ENCODE results near the gene RWDD2A. TPM values are rescaled to one million over a fixed set of nuclear protein-coding genes. Genes with fewer than 3 reads are reported as not detected.

Gene RWDD2A
- total RNA-seq (ENCODE audit: unreplicated experiment), result 7.6 TPM
- long read RNA-seq, transcript RWDD2A-201 (3 exons, 3,744 nt), result major isoform, 5 of 9 reads
- long read RNA-seq, partial matches to known transcripts, result 0 of 9 reads
- long read RNA-seq, other reads (novel, unspliced or antisense), result 4 of 9 reads

GRCh38 chr6:83192871-83193746 lies at the start of gene RWDD2A, which contains the start of gene PGM3:
Gene RWDD2A (plus strand): TSS chr6:83193357. CDS start chr6:83194452, 1,095 bp downstream.
Gene PGM3 (minus strand): TSS chr6:83193265. CDS start chr6:83191012, 2,253 bp downstream.
- Mint-ChIP-seq H3K4me1 (ENCODE audit: low read depth, unreplicated experiment) (peaks cover 9% of the 10 kb centered on the region), H3K9me3 (ENCODE audit: unreplicated experiment) (peaks cover 6% of the 10 kb centered on the region), H3K27ac (ENCODE audit: unreplicated experiment) (peak within 1 kb of the TSS; percentile 89), H3K27me3 (ENCODE audit: unreplicated experiment) (peaks cover 4% of the 10 kb centered on the region), H3K36me3 (ENCODE audit: unreplicated experiment) (no peaks in the 10 kb centered on the region), H3K4me3 (ENCODE audit: unreplicated experiment) (peak within 1 kb of the TSS; percentile 97)
- TF ChIP-seq CTCF (IDR thresholded peaks at IDR 0.05; ENCODE audit: partially characterized antibody, unreplicated experiment), result no peak
- DNase-seq, result peak; percentile 92

GRCh38 chr6:83151114-83151513 lies 42.0 kb upstream of the RWDD2A start:
- Mint-ChIP-seq H3K36me3 (ENCODE audit: unreplicated experiment) (no peaks in the 10 kb centered on the region), H3K4me3 (ENCODE audit: unreplicated experiment) (no peak overlapping the region), H3K27ac (ENCODE audit: unreplicated experiment) (no peak overlapping the region), H3K27me3 (ENCODE audit: unreplicated experiment) (peaks cover 1% of the 10 kb centered on the region), H3K9me3 (ENCODE audit: unreplicated experiment) (no peaks in the 10 kb centered on the region), H3K4me1 (ENCODE audit: low read depth, unreplicated experiment) (peaks cover 16% of the 10 kb centered on the region)
- TF ChIP-seq CTCF (IDR thresholded peaks at IDR 0.05; ENCODE audit: partially characterized antibody, unreplicated experiment), result no peak
- no peak for DNase-seq

GRCh38 chr6:83152913-83153312 lies 40.2 kb upstream of the RWDD2A start:
- no peak overlapping the region for H3K4me3 Mint-ChIP-seq (ENCODE audit: unreplicated experiment)
- peaks cover 20% of the 10 kb centered on the region for H3K4me1 Mint-ChIP-seq (ENCODE audit: low read depth, unreplicated experiment)
- peaks cover 1% of the 10 kb centered on the region for H3K27me3 Mint-ChIP-seq (ENCODE audit: unreplicated experiment)
- DNase-seq, result no peak
- H3K36me3 Mint-ChIP-seq (ENCODE audit: unreplicated experiment), result no peaks in the 10 kb centered on the region
- no peak overlapping the region for H3K27ac Mint-ChIP-seq (ENCODE audit: unreplicated experiment)
- TF ChIP-seq CTCF (IDR thresholded peaks at IDR 0.05; ENCODE audit: partially characterized antibody, unreplicated experiment), result no peak
- H3K9me3 Mint-ChIP-seq (ENCODE audit: unreplicated experiment), result no peaks in the 10 kb centered on the region

GRCh38 chr6:83153883-83154521 lies 39.2 kb upstream of the RWDD2A start:
- Mint-ChIP-seq H3K27me3 (ENCODE audit: unreplicated experiment) (peaks cover 1% of the 10 kb centered on the region), H3K9me3 (ENCODE audit: unreplicated experiment) (no peaks in the 10 kb centered on the region), H3K36me3 (ENCODE audit: unreplicated experiment) (no peaks in the 10 kb centered on the region), H3K27ac (ENCODE audit: unreplicated experiment) (peak overlapping the region; percentile 57), H3K4me3 (ENCODE audit: unreplicated experiment) (peak overlapping the region; percentile 10), H3K4me1 (ENCODE audit: low read depth, unreplicated experiment) (peaks cover 20% of the 10 kb centered on the region)
- no peak for TF ChIP-seq CTCF (IDR thresholded peaks at IDR 0.05; ENCODE audit: partially characterized antibody, unreplicated experiment)
- no peak for DNase-seq

All from glutamatergic neuron (in vitro differentiated cells).